K562 (cell line): ENCODE data around the gene KRT33B. TPM values are rescaled to one million over a fixed set of nuclear protein-coding genes. Genes with fewer than 3 reads are reported as not detected.

Experiments
- ATAC-seq: fragments of 200-7000 bp; cut with Tn5 transposase; 3 replicates; pipeline ENCODE4 v1.9.1; 2020; ENCODE audit warnings: moderate library complexity
- BruUV-seq: library from RNA; stranded (reverse); fragments of 400-500 nt; replicated peaks from 2 replicates; lab custom pipeline; 2021; lab: Mats Ljungman, UMichigan
- CTCF ChIA-PET: fragments of 300-600 bp; formaldehyde crosslinking; extraction: SDS; loops from one replicate; lab custom pipeline; 2021; ENCODE audit warnings: low intra/inter-chr PET ratio; lab: Yijun Ruan, JAX
- POLR2A ChIA-PET: fragments of 300-600, 350-650 bp; sonication (Branson Sonifier 250); formaldehyde crosslinking; extraction: SDS; loops from one replicate; lab custom pipeline; 2021; ENCODE audit warnings: antibody characterized with exemption, inconsistent platforms; lab: Yijun Ruan, JAX
- DNase-seq, 4 experiments: peaks; one replicate each; pipeline versions ENCODE4 v3.0.0 to v3.0.0-alpha.2; 2011 to 2018; ENCODE audit warnings: low spot score in 3 of 4, mixed read lengths in 3 of 4; ENCODE audit errors: extremely low read depth in 1 of 4
- FAIRE-seq: peaks from 2 replicates; lab custom pipeline; 2011; peaks lifted over from hg19 to GRCh38; lab: Jason Lieb, UNC
- H2AFZ ChIP-seq: 2 replicates; pipeline ENCODE4 v1.6.0; 2011; ENCODE audit warnings: low read depth, low read length, control low read depth, inconsistent platforms
- H3K27ac ChIP-seq: fragments of 200-600 bp; 3 replicates; pipeline ENCODE4 v1.8.0; 2011; ENCODE audit warnings: low read depth, mild to moderate bottlenecking, control low read depth, inconsistent platforms, low read length, moderate library complexity, mixed read lengths; ENCODE audit errors: extremely low read depth
- H3K27me3 ChIP-seq, 2 experiments: fragments of 300-600 bp in 1 of 2; 2 replicates in 1 of 2; 3 replicates in 1 of 2; pipeline versions ENCODE4 v1.6.0 to v1.8.0; 2011; ENCODE audit warnings: inconsistent platforms in 2 of 2, low read length in 2 of 2, mild to moderate bottlenecking in 1 of 2, mixed read lengths in 1 of 2, moderate library complexity in 1 of 2; ENCODE audit not compliant: control insufficient read depth in 2 of 2, insufficient read depth in 2 of 2
- H3K36me3 ChIP-seq: fragments of 300-600 bp; 3 replicates; pipeline ENCODE4 v1.8.0; 2011; ENCODE audit warnings: mild to moderate bottlenecking, low read length, inconsistent platforms; ENCODE audit not compliant: control insufficient read depth, insufficient read depth
- H3K4me1 ChIP-seq, 2 experiments: fragments of 200-600 bp in 1 of 2; replicated peaks in 1 of 2; 2 replicates in 1 of 2; 3 replicates in 1 of 2; pipeline versions ENCODE4 v1.5.1 to v1.8.0; 2011; ENCODE audit warnings: inconsistent platforms in 2 of 2, low read length in 2 of 2, mild to moderate bottlenecking in 1 of 2, mixed read lengths in 1 of 2, moderate library complexity in 1 of 2; ENCODE audit not compliant: control insufficient read depth in 2 of 2, insufficient read depth in 2 of 2
- H3K4me2 ChIP-seq: 2 replicates; pipeline ENCODE4 v1.6.1; 2011; ENCODE audit warnings: low read length, control low read depth, inconsistent platforms, mixed read lengths; ENCODE audit not compliant: insufficient read depth
- H3K4me3 ChIP-seq: fragments of 200-600 bp; sonication (generic), shearing (Covaris generic); 2 replicates; pipeline ENCODE4 v1.5.1; 2016; ENCODE audit warnings: control low read depth, inconsistent platforms
- H3K79me2 ChIP-seq: fragments of 200-600 bp; 3 replicates; pipeline ENCODE4 v1.8.0; 2011; ENCODE audit warnings: low read length, inconsistent platforms; ENCODE audit not compliant: control insufficient read depth, insufficient read depth
- H3K9ac ChIP-seq, 2 experiments: 2 replicates each; pipeline versions ENCODE4 v1.6.0 to v1.6.1; 2011; ENCODE audit warnings: low read depth in 2 of 2, low read length in 2 of 2, control low read depth in 1 of 2, inconsistent platforms in 1 of 2, mild to moderate bottlenecking in 1 of 2, mixed read lengths in 1 of 2; ENCODE audit not compliant: insufficient read depth in 1 of 2
- H3K9me1 ChIP-seq: one replicate; pipeline ENCODE4 v1.6.0; 2011; ENCODE audit warnings: inconsistent platforms, mild to moderate bottlenecking, low read length, moderate library complexity; ENCODE audit not compliant: control insufficient read depth, insufficient read depth
- H3K9me3 ChIP-seq: replicated peaks from 2 replicates; pipeline ENCODE4 v1.5.1; 2011; ENCODE audit warnings: low read depth, low read length, inconsistent platforms; ENCODE audit not compliant: control insufficient read depth, insufficient read depth
- H4K20me1 ChIP-seq: replicated peaks from 2 replicates; pipeline ENCODE4 v1.6.1; 2011; ENCODE audit warnings: low read length, inconsistent platforms, mixed read lengths; ENCODE audit not compliant: control insufficient read depth, insufficient read depth
- CTCF ChIP-seq, 3 experiments: IDR thresholded peaks in 2 of 3; conservative IDR thresholded peaks in 1 of 3; 2 replicates each; pipeline ENCODE4 v1.5.1; 2011 to 2012; ENCODE audit warnings: low read length in 3 of 3, mild to moderate bottlenecking in 3 of 3, control low read depth in 2 of 3, improper control_type of control experiment in 1 of 3, inconsistent platforms in 1 of 3, low read depth in 1 of 3, mixed read lengths in 1 of 3, moderate library complexity in 1 of 3; ENCODE audit not compliant: insufficient read depth in 2 of 3
- RAD21 ChIP-seq, 2 experiments: fragments of 250-450 bp in 1 of 2; fragments of 450-650 bp in 1 of 2; sonication (Bioruptor Pico) in 1 of 2; formaldehyde crosslinking in 1 of 2; IDR thresholded peaks in 1 of 2; conservative IDR thresholded peaks in 1 of 2; 2 replicates each; pipeline versions ENCODE4 v1.4.0 to v1.8.0; 2020 to 2022; ENCODE audit warnings: mild to moderate bottlenecking in 2 of 2, moderate library complexity in 1 of 2
- ZBTB17 ChIP-seq: fragments of 450-650 bp; formaldehyde crosslinking; IDR thresholded peaks from 2 replicates; pipeline ENCODE4 v1.4.0; 2020; ENCODE audit warnings: mild to moderate bottlenecking
- WGBS: fragments of 100-300 bp; shearing (Covaris generic); methylation state at CpG from one replicate; pipeline ENCODE4 v1.1.6; 2016; ENCODE audit warnings: low coverage, mixed read lengths; ENCODE audit not compliant: insufficient coverage; ENCODE audit errors: missing lambda C conversion rate; 5-methylcytosine and 5-hydroxymethylcytosine counted together
- in situ Hi-C: fragments of 300-500 bp; cut with MboI; formaldehyde crosslinking; loops from 4 replicates; pipeline ENCODE4 v1.15.0; 2018; ENCODE audit warnings: inconsistent platforms, mixed read lengths
- intact Hi-C: fragments of 100-400 bp; cut with micrococcal nuclease; formaldehyde crosslinking; loops from 2 replicates; pipeline ENCODE4 v1.14.2; 2022
- polyA plus RNA-seq, 8 experiments: library from polyadenylated mRNA; depleted of rRNA in 4 of 8; stranded (reverse) in 5 of 8; unstranded in 3 of 8; fragments of >200 nt; fragmentation: Nextera tagmentation in 2 of 8; fragmentation: Illumina TruSeq in 1 of 8; extraction: Ambion mirVana in 2 of 8; extraction: Trizol in 1 of 8; gene quantifications; 2 replicates each; pipeline versions ENCODE4 v1.2.1 to v1.2.3, GENCODE V29; 2011 to 2014; ENCODE audit warnings: inconsistent platforms in 1 of 8, missing spikeins in 1 of 8
- total RNA-seq, 7 experiments: library from RNA; depleted of rRNA in 6 of 7; stranded (reverse); fragments of >200 nt in 6 of 7; fragmentation: Illumina TruSeq in 2 of 7; extraction: Trizol in 2 of 7; gene quantifications; 2 replicates each; pipeline versions ENCODE4 v1.2.1 to v1.2.3, GENCODE V29; 2011 to 2021; ENCODE audit warnings: low replicate concordance in 1 of 7

KRT33B gene
- total and polyA plus RNA-seq, 9 of the 15 experiments (the other 6 are each of a cell fraction or from before 2014, with no cell fraction given): not detected

GRCh38 chr17:41406205-41406604 lies 36.6 kb upstream of the KRT33B start:
- in situ Hi-C loops (no loop called here), intact Hi-C loops (no loop called here)
- Histone ChIP-seq H3K9ac (no peak overlapping the region), H3K27ac (no peak overlapping the region), H3K27me3 (peaks cover 5 to 50% of the 10 kb centered on the region in 2 experiments; a peak in 3 of 5 replicates), H3K4me2 (no peak overlapping the region), H3K4me1 (no peaks in the 10 kb centered on the region), H3K36me3 (no peaks in the 10 kb centered on the region), H3K9me3 (no peaks in the 10 kb centered on the region), H2AFZ (no peak overlapping the region), H3K4me3 (no peak overlapping the region), H3K9me1 (no peaks in the 10 kb centered on the region), H4K20me1 (no peaks in the 10 kb centered on the region; the same call in 1 of the 2 replicates), H3K79me2 (no peaks in the 10 kb centered on the region)
- no TSS peak for BruUV-seq
- ChIA-PET CTCF (no interaction called here), POLR2A (interaction anchor here (1.3 to 1.4 kb wide), 2 partner anchors 10 to 11 kb away, joined by 3 to 4 read pairs; no protein-coding TSS in a partner anchor)
- FAIRE-seq (no peak), ATAC-seq (no peak), DNase-seq (no peak)
- 0% methylated on average over 4 of the region's 5 CpGs for WGBS
- TF ChIP-seq CTCF (IDR thresholded peaks at IDR 0.05 in 2 of 3, conservative IDR thresholded peaks at IDR 0.05 in 1 of 3; ENCODE audit: insufficient read depth in 2 of 3, low read depth in 1 of 3, low read length in 3 of 3) (peak in 1 of 3 experiments; percentile 21; a peak in 2 of 6 replicates), RAD21 (CRISPR knock-in tag; conservative IDR thresholded peaks at IDR 0.05 in 1 of 2, IDR thresholded peaks at IDR 0.05 in 1 of 2) (0 out of 4 replicates have a peak, but pooled peaks of 1 of the 2 experiments have one; percentile 6), ZBTB17 (no peak)
